NCI-H2171 treated with DMSO at 0.1 percent for 48 hours (cell line): ENCODE measurements around the gene CNTNAP1.

Source experiments
- DNase-seq: peaks from one replicate; lab custom pipeline; 2025; lab: John Stamatoyannopoulos, UW

The CNTNAP1 gene

GRCh38 chr17:42670789-42671657 is 11.3 kb upstream of the CNTNAP1 start:
- no peak for DNase-seq

GRCh38 chr17:42672038-42672437 is 10.3 kb upstream of the CNTNAP1 start:
- DNase-seq, result peak; percentile 84

- no peak for DNase-seq
Observed at GRCh38 chr17:42673266-42673884, 9.0 kb upstream of the CNTNAP1 start.

GRCh38 chr17:42673885-42674754 is 8.2 kb upstream of the CNTNAP1 start:
- no peak for DNase-seq

GRCh38 chr17:42674755-42675347 is 7.5 kb upstream of the CNTNAP1 start:
- DNase-seq, result peak; percentile 43

GRCh38 chr17:42675348-42675964 is 6.9 kb upstream of the CNTNAP1 start:
- DNase-seq, result peak; percentile 43

GRCh38 chr17:42675965-42676423 is 6.3 kb upstream of the CNTNAP1 start:
- DNase-seq, result no peak

- DNase-seq, result peak; percentile 33
Observed at GRCh38 chr17:42676424-42677011, 5.8 kb upstream of the CNTNAP1 start, which contains the start of gene PLEKHH3. Gene PLEKHH3, minus strand, starts transcription at chr17:42676994. Its CDS starts 431 bp downstream, at chr17:42676563.

- DNase-seq, result peak; percentile 99
Observed at GRCh38 chr17:42677012-42677857, 5.1 kb upstream of the CNTNAP1 start.

GRCh38 chr17:42677921-42678781 is 4.2 kb upstream of the CNTNAP1 start:
- DNase-seq, result peak; percentile 85

GRCh38 chr17:42678951-42679491 is 3.3 kb upstream of the CNTNAP1 start:
- peak; percentile 88 for DNase-seq

GRCh38 chr17:42679492-42680330 is 2.6 kb upstream of the CNTNAP1 start:
- peak; percentile 85 for DNase-seq

GRCh38 chr17:42680331-42680808 is 2.0 kb upstream of the CNTNAP1 start:
- DNase-seq, result no peak

GRCh38 chr17:42682722-42683403 is 532 bp downstream of the CNTNAP1 start:
- DNase-seq, result peak; percentile 24

GRCh38 chr17:42683407-42684034 is 1.2 kb downstream of the CNTNAP1 start:
- DNase-seq, result no peak

GRCh38 chr17:42684929-42685556 is 2.7 kb downstream of the CNTNAP1 start:
- no peak for DNase-seq
